ENCODE data around the gene STK26.

DNA sequence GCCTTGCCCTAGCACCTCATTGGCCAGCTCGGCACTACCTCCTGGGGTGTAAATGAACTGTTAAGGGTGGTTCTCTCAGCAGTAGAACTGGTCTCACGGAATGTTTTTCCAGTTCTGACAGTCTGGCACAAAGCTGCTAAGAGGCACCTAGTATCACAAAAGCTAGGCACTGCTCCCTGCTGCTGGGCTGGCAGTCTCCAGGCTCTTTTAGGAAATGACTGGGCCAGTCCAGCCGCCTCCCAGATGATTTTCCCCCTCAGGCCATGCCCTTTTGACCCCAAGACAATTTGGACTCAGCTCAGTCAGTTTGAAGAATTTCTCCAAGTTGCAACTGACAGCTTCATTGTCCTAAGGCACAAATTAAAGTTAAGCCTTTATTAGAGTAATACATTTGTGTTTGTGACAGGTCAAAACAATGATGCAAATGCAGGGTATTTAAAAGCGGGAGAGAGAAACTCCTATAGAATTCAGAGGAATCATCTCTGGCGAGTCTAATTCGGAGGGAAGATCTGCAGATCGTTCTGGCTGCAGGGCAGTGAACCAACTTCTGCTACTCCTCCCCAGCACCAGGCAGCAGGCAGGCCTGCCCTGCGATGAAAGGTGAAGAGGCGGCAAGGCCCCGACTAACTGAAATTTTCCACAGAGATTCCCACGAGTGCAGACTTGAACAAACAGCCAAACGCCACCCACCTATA, 96.9 kb downstream of the STK26 start:
- no peak for TF ChIP-seq EP300 (IDR thresholded peaks at IDR 0.05)
- no peak for TF ChIP-seq POLR2A (IDR thresholded peaks at IDR 0.05)
- TF ChIP-seq CTCF (IDR thresholded peaks at IDR 0.05) = no peak

Measured in ovary (tissue), 3 donors.